CD4-positive, alpha-beta T cell treated with Interleukin-1 beta for 1 hour (primary cell): Measurements from ENCODE around the gene CRHR1.

Experiments
- DNase-seq, 2 donors: peaks; one replicate each; pipeline ENCODE4 v3.0.0-alpha.2; 2020 to 2022

The CRHR1 gene

DNA sequence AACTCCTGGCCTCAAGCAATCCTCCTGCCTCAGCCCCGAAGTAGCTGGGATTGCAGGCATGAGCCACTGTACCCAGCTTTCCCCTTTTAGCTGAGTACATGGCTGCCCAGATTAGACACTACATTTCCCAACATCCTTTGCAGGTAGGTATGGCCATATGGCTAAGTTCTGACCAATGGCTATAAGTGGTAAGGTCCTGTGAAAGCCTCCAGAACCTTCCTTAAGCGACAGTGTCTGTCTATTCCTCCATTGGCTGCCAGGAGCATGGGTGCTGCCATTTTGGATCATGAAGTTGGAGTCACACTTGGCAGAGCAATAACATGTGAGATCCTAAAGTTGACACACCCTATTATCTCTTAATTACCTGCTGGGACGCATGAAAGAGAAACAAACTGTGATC lies 24.4 kb upstream of the CRHR1 start:
- DNase-seq: no peak

DNA sequence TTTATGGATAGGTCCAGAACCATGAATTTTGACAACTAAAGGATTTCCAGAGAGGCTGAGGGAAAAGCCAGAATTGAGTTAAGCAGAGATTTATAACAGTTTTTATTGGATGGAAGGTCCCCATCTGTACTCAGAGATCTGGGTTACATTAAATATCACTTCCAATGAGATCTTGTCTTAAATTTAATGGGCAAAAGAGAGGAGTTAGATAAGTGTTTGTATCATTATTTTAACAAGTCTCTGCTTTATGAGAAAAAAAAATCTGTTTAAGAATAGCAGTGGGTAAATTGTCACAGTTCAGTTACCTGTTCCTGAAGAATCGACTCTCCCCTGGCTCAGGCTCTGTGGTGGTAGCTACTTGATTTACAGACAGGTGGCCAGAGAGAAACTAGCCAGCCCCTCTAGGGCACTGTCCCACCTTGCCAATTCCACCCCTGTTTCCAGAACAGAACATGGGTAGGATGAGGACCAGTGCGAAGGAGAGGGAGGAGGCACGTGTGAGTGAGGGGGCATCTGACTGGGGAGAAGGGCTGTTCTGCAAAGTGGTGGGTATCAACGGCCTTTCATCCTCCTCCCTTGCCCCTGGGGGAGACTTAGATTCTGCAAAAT lies 22.1 kb upstream of the CRHR1 start:
- no peak for DNase-seq

- DNase-seq: no peak
These were observed 20.9 kb upstream of the CRHR1 start for GRCh38 chr17:45763182-45763581.

DNA sequence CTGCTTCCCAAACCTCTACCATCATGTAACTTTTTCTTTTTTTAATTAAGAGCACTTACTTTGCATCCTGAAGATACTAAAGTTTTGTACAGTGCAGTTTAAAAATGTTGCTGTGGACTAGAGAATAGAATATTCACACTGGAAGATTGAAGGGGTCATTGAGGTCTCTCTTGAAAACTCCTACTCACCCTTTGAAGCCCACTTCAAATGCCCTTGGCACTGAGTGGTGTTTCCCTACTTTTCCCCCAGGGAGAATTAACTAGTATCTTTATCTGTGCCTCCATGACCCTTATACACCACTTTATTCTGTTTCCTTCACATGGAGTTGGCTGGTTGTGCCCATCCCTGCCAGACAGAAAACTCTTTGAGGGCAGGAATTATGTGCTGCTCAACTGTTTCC lies 19.6 kb upstream of the CRHR1 start:
- no peak for DNase-seq

GRCh38 chr17:45768000-45768399 lies 16.1 kb upstream of the CRHR1 start:
- DNase-seq: no peak

DNA sequence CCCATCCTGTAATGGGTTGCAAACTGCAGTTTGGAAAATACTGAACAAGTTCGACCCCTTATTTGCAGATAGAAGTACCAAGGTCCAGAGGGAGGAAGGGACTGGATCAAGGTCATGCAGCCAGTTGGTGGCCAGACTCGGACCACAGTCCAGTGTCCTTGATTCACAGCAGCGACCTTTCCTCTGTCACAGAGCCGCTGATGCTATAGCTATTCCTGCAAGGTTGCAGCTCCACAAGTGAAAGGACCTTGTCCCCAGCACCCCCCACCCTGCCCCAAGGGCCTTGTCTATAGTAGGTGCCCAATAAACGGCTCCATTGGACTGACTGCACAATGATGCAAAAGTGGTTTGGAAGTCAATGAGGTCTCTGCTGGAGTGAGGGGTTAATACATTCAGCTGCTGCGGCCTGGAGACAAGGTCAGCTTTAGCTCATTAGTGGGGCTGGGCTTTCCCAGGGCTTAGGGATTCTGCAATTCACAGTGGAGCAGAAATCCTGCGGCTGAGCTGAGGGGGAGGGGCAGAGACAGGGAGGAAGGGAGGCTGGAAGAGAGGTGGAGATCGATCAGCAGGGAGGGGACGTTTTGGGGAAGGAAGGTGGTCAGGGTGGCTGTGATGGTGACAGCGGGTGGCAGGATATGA lies 13.4 kb upstream of the CRHR1 start:
- no peak for DNase-seq

DNA sequence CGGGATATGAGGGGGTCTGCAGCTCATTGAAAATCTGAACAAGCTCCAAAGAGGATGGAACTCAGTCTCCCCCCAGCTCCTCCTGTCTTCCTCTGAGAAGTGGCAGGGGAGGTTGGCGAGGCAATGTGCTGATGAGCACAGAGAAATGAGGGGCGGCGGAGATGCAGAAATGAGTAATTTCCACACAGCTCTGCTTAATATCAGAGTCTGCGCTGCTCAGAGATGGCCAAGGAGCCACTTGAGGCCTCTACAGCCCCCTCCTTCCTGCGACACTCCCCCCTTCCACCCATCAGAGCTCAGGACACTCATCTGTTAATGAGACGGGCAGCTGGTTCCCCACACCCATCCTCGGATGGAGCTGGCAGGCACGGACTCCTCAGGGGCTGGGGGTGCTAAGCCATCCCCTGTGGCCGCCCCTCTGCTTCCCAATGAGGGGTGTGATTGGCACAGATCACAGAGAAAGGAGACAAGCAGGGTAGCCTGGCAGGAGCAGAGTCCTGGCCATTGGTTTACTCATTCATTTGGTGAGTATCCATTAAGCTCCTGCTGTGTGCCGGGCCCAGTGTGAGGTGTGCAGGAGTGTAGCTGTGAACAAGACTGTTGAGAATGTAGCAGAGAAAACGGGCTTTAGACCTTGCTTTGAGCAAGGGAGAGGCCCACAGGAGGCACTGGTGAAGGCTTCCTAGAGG lies 12.7 kb upstream of the CRHR1 start:
- DNase-seq: no peak

DNA sequence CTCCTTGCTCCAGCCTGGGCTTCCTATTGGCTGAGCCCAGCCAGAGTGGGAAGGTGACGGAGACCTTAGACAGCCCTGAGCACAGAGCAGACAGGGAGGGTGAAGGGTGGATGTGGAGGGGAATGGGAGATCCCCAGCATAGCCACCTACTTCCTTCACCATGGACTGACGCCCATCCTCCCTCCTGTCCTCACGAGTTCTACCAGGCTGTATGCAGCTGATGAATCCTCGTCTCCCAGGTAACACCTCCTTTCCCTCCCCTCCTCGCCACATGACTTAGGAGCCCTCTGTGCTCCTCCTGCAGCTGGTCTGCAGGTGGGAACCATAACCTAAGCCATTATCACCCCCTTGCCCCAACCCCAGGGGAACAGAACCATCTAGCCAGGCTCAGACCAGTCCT lies 9.0 kb upstream of the CRHR1 start:
- DNase-seq: no peak

- DNase-seq: no peak
These were observed 8.5 kb upstream of the CRHR1 start for GRCh38 chr17:45775576-45776011.

DNA sequence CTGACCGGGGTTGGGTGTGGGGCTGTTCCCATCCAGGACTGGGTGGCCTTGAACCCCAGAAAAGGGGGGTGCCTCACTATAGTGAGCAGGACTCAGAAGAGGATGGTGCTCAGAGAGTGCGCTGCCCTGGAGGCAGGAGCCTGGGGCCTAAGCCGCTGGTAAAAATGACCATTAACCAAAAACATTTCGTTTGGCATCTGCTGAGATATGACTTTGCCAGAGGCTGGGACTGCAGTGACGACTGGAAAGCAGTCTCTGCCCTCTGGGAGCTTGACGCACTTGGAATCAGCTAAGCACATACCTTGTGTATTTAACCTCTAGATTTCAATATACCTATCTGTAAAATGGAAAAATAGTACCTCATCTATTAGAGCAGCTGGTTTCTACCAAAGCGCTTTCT lies 7.2 kb upstream of the CRHR1 start:
- no peak for DNase-seq

DNA sequence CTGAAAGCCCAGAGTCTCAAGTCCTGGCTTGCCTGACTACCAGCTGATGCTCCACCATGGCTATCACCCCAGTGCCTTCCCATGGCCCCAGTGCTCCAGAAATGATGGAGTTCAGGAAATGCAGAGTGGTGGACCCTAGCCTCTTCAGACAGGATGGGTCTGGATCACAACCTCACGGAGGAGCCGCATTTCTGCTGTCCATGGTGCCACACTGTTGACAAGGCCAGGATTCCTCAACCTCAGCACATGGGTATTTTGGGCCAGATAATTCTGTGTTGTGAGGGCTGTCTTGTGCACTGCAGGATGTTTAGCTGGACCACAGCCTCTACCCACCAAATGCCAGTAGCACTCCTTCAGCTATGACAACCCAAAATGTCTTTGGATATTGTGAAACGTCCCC lies 6.7 kb upstream of the CRHR1 start:
- no peak for DNase-seq

- no peak for DNase-seq
These were observed 3.2 kb upstream of the CRHR1 start for GRCh38 chr17:45780921-45781320.

- peak in 1 of 2 donors; percentile 22 for DNase-seq
These were observed 1.1 kb upstream of the CRHR1 start for GRCh38 chr17:45782889-45783592.

- DNase-seq: no peak
These were observed 377 bp upstream of the CRHR1 start for GRCh38 chr17:45783593-45784292.

GRCh38 chr17:45784741-45785479 lies 790 bp downstream of the CRHR1 start:
- DNase-seq: peak; percentile 5 to 20

GRCh38 chr17:45785480-45786193 lies 1.5 kb downstream of the CRHR1 start:
- no peak for DNase-seq

DNA sequence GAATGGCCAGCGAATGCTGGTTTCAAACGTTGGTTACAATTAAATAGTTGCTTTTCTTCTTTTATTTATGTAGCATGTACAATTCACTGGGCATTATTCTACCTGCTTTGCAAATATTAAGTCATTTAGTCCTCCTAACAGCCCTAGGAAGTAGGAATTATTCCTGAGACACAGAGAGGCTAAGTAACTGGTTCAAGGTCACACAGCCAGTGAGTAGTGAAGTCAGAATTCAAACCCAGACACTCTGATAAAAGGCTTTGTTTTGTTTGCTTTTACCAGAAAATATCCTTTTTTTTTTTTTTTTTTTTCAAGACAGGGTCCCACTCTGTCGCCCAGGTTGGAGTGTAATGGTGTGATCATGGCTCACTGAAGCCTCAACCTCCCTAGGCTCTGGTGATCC lies 2.2 kb downstream of the CRHR1 start:
- no peak for DNase-seq

GRCh38 chr17:45787044-45787443 lies 2.9 kb downstream of the CRHR1 start:
- no peak for DNase-seq

- DNase-seq: no peak
These were observed 3.5 kb downstream of the CRHR1 start for GRCh38 chr17:45787656-45788055.

- no peak for DNase-seq
These were observed 3.9 kb downstream of the CRHR1 start for GRCh38 chr17:45788057-45788456.

DNA sequence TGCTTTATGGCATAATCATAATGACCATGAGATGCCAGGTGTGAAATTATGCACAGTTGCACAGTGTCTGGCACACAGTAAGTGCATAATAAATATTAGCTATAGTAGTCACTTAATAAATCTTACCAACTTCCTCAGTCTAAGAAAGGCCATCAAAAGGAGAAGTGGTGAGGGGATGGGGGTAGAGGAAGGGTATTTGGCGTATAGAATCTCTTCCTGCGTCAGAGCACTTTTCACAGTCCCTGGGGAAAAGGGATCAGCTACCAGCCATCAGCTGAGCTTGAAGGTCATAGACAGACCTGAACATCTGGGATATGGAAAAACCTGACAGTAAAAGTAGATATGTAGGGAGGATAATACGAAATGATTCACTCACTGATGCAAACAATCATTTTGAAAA lies 5.8 kb downstream of the CRHR1 start:
- no peak for DNase-seq
